ENCODE measurements around the gene MYO1H.

- TF ChIP-seq CTCF (IDR thresholded peaks at IDR 0.05; ENCODE audit: insufficient read depth, low read depth, low read length) (no peak), EZH2 (IDR thresholded peaks at IDR 0.05; ENCODE audit: insufficient read depth, low read length) (no peak)
Measured at GRCh38 chr12:109345428-109345827, 2.3 kb upstream of the MYO1H start.

Data from astrocyte (in vitro differentiated cells and primary cell).